HEK293 (cell line): ENCODE data around the gene NDUFS8.

Source experiments
- ZNF311 ChIP-seq: fragments of 450-650 bp; formaldehyde crosslinking; IDR thresholded peaks from 2 replicates; pipeline ENCODE4 v1.5.1; 2017; ENCODE audit warnings: missing biosample characterization, missing genetic modification characterization, borderline replicate concordance
- ZNF544 ChIP-seq: fragments of 450-650 bp; formaldehyde crosslinking; IDR thresholded peaks from 2 replicates; pipeline ENCODE4 v1.5.0; 2017; ENCODE audit warnings: missing biosample characterization, missing genetic modification characterization
- ZNF792 ChIP-seq: fragments of 450-650 bp; formaldehyde crosslinking; IDR thresholded peaks from 2 replicates; pipeline ENCODE4 v1.5.1; 2016; ENCODE audit warnings: missing biosample characterization, missing genetic modification characterization
- TF ChIP-seq, protein P1 (sequence below): fragments of 450-650 bp; formaldehyde crosslinking; IDR thresholded peaks from 2 replicates; pipeline ENCODE4 v1.5.1; 2016; ENCODE audit warnings: missing biosample characterization, missing genetic modification characterization
- TF ChIP-seq, protein P2 (sequence below): fragments of 450-650 bp; formaldehyde crosslinking; IDR thresholded peaks from 2 replicates; pipeline ENCODE4 v1.5.1; 2016; ENCODE audit warnings: missing biosample characterization, missing genetic modification characterization
- TF ChIP-seq, protein P3 (sequence below): IDR thresholded peaks from 2 replicates; pipeline ENCODE4 v1.6.1; 2011; ENCODE audit warnings: mild to moderate bottlenecking, low read depth, low read length, borderline replicate concordance
- TF ChIP-seq, protein P4 (sequence below): fragments of 450-650 bp; formaldehyde crosslinking; IDR thresholded peaks from 2 replicates; pipeline ENCODE4 v1.5.1; 2016; ENCODE audit warnings: missing biosample characterization, missing genetic modification characterization

DNA sequence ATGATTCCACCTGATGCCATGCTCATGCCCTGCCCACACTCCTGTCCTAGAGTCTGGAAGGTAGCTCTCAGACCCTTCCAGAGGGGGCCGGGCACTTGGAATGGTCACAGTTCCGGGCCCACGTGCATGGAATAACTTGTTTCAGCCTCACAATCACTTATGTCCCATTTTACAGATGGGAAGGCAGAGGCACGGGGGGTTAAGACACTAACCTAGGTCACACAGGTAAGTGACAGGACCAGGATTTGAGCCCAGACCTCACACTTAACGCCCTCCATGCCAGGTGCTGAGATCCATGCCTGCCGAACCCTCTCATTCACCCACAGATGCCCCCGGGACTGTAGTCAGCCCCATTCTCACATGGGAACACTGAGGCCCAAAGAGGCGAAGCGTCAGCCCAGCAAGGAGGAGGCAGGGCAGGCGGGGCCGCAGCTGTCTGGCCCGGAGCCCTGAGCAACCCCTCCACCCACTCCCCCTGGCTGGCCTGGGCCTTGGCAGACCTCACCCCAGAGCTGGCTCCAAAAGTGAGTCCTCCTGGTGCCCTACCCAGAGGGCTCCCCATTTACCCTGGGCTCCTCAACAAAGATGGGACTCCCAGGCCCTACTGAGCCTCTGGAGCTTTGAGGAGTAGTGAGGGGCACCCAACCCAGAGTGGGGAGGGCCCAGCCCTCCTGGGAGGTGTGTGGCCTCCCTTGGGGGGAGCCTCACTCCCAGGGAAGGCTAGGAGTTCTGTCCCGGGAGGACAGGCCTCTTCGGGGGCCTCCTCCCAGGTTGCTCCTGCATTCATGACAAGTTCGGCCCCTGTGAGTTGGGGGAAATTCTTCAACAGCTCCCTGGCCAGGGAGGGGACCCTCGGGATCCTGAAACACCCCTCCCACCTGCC is 22.7 kb upstream of the NDUFS8 start:
- TF ChIP-seq, protein P1, sequence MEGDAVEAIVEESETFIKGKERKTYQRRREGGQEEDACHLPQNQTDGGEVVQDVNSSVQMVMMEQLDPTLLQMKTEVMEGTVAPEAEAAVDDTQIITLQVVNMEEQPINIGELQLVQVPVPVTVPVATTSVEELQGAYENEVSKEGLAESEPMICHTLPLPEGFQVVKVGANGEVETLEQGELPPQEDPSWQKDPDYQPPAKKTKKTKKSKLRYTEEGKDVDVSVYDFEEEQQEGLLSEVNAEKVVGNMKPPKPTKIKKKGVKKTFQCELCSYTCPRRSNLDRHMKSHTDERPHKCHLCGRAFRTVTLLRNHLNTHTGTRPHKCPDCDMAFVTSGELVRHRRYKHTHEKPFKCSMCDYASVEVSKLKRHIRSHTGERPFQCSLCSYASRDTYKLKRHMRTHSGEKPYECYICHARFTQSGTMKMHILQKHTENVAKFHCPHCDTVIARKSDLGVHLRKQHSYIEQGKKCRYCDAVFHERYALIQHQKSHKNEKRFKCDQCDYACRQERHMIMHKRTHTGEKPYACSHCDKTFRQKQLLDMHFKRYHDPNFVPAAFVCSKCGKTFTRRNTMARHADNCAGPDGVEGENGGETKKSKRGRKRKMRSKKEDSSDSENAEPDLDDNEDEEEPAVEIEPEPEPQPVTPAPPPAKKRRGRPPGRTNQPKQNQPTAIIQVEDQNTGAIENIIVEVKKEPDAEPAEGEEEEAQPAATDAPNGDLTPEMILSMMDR (tag by site-specific recombination), result no peak
- TF ChIP-seq ZNF544 (tag by site-specific recombination) (no peak), ZNF792 (tag by site-specific recombination) (no peak), ZNF311 (tag by site-specific recombination) (no peak)
- TF ChIP-seq, protein P2, sequence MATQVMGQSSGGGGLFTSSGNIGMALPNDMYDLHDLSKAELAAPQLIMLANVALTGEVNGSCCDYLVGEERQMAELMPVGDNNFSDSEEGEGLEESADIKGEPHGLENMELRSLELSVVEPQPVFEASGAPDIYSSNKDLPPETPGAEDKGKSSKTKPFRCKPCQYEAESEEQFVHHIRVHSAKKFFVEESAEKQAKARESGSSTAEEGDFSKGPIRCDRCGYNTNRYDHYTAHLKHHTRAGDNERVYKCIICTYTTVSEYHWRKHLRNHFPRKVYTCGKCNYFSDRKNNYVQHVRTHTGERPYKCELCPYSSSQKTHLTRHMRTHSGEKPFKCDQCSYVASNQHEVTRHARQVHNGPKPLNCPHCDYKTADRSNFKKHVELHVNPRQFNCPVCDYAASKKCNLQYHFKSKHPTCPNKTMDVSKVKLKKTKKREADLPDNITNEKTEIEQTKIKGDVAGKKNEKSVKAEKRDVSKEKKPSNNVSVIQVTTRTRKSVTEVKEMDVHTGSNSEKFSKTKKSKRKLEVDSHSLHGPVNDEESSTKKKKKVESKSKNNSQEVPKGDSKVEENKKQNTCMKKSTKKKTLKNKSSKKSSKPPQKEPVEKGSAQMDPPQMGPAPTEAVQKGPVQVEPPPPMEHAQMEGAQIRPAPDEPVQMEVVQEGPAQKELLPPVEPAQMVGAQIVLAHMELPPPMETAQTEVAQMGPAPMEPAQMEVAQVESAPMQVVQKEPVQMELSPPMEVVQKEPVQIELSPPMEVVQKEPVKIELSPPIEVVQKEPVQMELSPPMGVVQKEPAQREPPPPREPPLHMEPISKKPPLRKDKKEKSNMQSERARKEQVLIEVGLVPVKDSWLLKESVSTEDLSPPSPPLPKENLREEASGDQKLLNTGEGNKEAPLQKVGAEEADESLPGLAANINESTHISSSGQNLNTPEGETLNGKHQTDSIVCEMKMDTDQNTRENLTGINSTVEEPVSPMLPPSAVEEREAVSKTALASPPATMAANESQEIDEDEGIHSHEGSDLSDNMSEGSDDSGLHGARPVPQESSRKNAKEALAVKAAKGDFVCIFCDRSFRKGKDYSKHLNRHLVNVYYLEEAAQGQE, result no peak
- TF ChIP-seq, protein P3, sequence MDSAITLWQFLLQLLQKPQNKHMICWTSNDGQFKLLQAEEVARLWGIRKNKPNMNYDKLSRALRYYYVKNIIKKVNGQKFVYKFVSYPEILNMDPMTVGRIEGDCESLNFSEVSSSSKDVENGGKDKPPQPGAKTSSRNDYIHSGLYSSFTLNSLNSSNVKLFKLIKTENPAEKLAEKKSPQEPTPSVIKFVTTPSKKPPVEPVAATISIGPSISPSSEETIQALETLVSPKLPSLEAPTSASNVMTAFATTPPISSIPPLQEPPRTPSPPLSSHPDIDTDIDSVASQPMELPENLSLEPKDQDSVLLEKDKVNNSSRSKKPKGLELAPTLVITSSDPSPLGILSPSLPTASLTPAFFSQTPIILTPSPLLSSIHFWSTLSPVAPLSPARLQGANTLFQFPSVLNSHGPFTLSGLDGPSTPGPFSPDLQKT, result no peak
- TF ChIP-seq, protein P4, sequence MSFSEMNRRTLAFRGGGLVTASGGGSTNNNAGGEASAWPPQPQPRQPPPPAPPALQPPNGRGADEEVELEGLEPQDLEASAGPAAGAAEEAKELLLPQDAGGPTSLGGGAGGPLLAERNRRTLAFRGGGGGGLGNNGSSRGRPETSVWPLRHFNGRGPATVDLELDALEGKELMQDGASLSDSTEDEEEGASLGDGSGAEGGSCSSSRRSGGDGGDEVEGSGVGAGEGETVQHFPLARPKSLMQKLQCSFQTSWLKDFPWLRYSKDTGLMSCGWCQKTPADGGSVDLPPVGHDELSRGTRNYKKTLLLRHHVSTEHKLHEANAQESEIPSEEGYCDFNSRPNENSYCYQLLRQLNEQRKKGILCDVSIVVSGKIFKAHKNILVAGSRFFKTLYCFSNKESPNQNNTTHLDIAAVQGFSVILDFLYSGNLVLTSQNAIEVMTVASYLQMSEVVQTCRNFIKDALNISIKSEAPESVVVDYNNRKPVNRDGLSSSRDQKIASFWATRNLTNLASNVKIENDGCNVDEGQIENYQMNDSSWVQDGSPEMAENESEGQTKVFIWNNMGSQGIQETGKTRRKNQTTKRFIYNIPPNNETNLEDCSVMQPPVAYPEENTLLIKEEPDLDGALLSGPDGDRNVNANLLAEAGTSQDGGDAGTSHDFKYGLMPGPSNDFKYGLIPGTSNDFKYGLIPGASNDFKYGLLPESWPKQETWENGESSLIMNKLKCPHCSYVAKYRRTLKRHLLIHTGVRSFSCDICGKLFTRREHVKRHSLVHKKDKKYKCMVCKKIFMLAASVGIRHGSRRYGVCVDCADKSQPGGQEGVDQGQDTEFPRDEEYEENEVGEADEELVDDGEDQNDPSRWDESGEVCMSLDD (tag by site-specific recombination), result no peak
